HG03025 (cell line): ENCODE results near the gene PLD3.

ENCODE experiments used
- ATAC-seq: cut with Tn5 transposase; IDR thresholded peaks from one replicate; pipeline ENCODE4 v1.9.1; 2021; ENCODE audit warnings: mild to moderate bottlenecking, moderate library complexity; ENCODE audit not compliant: unreplicated experiment, low FRiP score

PLD3 gene

GRCh38 chr19:40411125-40411842, 62.8 kb downstream of the PLD3 start:
- ATAC-seq, result no peak

GRCh38 chr19:40411958-40412499, 63.5 kb downstream of the PLD3 start:
- ATAC-seq, result no peak

- ATAC-seq, result no peak
Measured at GRCh38 chr19:40412866-40413265, 64.4 kb downstream of the PLD3 start.

GRCh38 chr19:40413291-40413845, 64.9 kb downstream of the PLD3 start, which contains the start of gene PRX:
Gene PRX, minus strand, starts transcription at chr19:40413378. Its CDS starts 5,446 bp downstream, at chr19:40407932.
- ATAC-seq, result no peak

- no peak for ATAC-seq
Measured at GRCh38 chr19:40414542-40415535, 66.3 kb downstream of the PLD3 start.

DNA sequence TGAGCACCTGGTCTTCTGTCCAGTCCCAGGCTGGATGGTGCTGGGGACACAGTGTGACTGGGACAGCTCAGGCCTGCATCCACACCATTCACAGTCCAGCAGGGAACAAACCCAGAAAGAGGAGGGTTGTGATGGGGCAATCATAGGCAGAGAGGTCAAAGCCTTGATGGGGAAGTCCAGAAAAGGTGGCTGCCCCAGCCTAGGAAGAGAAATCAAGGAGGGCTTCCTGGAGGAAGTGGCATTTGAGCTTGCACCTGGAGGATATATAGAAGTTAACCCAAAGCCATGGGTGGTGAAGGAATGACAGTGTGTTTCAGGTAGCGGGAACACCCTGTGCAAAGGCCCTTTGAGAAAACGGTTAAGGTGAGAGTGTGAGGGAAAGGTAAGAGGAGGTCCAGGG, 67.3 kb downstream of the PLD3 start:
- ATAC-seq, result no peak

DNA sequence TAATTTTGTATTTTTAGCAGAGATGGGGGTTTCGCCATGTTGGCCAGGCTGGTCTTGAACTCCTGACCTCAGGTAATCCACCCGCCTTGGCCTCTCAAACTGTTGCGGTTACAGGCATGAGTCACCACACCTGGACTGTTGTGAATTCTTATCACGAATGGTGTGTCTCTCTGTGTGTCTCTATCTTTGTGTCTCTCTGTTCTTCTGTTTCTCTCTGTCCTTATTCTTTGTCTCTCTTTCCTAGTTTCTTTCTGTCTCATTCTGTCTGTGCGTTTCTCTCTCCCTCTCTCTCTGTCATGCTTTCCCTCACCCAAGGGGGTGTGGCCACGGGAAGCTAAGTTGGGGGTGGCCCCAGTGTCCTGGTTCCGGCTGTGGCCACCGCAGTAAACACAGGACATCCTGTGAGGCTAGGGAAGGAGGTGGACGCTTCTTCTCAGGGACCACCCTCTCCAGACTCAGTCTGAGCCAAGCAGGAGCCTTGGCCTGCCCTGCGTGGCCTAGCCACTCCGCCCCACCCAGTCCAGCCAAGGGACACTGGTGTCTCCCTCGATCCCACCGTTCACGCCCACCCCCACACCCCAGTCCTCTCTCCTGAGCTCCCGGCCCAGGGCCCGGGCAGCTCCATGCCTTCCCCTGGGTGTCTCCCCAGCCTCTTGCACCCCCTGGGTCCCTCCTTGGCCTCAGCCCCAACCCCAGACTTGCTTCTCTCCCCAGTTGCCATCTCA, 68.6 kb downstream of the PLD3 start:
- ATAC-seq, result no peak

- no peak for ATAC-seq
Measured at GRCh38 chr19:40417643-40417981, 69.1 kb downstream of the PLD3 start.

- no peak for ATAC-seq
Measured at GRCh38 chr19:40418040-40418439, 69.5 kb downstream of the PLD3 start.

DNA sequence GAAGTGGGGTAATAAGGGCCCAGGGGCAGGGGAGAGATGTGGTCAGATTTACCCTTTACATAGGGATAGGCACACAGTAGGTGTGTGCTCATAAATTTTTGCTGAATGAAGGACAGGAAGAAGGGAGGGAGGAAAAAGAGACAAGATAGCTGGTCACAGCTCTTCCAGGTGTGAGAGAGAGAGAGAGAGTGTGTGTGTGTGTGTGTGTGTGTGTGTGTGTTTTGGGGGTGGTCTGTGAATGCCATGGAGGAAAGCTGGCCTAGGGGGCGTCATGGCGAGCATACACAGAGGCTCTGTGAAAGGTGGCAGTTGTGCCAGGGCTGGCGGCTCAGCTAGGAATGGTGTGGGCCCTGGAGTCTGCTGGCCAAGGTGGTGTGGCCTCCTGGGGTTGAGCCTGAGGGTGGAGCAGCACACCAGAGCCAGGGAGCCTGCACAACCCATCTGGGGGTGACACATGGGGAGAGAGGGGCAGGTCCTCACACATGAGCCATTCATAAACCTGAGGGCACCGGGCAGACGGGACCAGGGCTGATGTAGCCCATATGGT, 70.6 kb downstream of the PLD3 start:
- ATAC-seq, result no peak

DNA sequence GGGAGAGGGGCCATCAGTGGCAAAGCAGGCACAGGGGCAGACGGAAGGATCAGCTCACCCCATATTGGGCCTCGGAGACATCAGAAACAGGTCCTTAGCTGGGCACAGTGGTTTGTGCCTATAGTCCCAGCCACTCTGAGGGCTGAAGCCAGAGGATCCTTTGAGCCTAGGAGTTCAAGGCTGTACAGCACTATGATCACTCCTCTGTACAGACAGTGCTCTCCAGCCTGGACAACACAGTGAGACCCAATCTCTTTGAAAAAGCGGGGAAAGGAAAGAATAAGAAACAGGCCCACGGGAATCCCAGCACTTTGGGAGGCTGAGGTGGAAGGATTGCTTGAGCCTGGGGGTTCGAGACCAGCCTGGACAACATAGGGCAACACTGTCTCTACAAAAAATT, 71.3 kb downstream of the PLD3 start:
- ATAC-seq, result no peak

DNA sequence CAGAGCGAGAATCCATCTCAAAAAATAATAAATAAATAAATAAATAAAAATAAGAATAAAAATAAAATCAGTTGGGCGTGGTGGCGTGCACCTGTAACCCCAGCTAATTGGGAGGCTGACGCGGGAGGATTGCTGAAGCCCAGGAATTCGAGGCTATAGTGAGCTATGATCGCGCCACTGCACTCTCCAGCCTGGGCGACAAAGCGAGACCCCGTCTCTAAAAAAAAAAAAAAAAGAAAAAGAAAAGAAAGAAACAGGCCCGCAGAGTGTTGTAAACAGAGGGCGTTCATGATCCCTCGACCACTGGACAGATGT, 71.9 kb downstream of the PLD3 start:
- ATAC-seq, result no peak

DNA sequence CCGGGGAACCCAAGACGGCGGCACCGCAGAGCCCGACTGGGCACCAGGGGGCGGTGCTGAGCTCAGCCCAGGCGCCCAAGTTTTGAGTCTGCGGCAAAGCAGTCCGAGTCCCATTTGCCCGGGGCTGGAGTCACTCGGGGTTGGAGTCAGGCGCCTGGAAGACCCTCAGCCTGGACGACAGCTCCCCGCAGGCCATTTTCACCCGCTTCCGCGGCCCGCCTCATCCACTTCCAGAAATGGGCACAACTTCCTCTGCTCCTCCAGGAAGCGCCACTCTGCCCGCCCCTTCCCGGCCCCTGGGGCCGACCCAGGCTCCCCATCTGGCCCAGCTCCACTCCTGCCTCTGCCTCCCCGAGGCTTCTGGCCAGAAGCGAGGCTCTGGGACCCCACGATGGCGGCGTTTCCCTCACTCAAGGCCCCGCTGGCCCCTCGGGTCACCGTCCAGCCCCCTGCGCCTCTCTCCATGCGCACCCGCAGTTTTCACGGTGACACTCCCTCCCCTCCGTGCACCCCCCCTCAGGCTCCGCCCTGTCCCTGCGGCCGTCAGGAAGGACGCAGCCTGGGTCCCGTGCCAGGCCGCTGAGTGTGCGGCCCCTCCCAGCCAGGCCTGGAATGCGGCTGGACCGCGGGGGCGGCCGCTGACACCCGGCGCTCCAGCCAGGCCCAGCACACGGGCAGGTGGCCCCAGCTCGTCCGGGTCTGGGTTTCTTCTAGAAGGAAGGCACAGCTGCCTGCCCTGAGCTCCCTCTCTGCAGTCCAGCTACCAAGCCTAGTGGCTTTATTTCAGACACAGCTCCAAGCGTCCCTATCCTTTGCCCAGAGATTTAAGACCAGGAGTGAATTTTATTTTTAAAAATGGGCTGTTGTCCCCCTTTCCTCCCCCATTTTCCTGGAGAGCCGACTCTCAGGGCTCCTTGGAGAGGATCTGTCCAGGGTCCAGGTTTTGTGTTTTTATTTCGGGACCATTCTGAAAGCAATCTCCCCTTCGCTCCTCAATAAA, 72.6 kb downstream of the PLD3 start:
- no peak for ATAC-seq

GRCh38 chr19:40421993-40422747, 73.7 kb downstream of the PLD3 start:
- no peak for ATAC-seq

DNA sequence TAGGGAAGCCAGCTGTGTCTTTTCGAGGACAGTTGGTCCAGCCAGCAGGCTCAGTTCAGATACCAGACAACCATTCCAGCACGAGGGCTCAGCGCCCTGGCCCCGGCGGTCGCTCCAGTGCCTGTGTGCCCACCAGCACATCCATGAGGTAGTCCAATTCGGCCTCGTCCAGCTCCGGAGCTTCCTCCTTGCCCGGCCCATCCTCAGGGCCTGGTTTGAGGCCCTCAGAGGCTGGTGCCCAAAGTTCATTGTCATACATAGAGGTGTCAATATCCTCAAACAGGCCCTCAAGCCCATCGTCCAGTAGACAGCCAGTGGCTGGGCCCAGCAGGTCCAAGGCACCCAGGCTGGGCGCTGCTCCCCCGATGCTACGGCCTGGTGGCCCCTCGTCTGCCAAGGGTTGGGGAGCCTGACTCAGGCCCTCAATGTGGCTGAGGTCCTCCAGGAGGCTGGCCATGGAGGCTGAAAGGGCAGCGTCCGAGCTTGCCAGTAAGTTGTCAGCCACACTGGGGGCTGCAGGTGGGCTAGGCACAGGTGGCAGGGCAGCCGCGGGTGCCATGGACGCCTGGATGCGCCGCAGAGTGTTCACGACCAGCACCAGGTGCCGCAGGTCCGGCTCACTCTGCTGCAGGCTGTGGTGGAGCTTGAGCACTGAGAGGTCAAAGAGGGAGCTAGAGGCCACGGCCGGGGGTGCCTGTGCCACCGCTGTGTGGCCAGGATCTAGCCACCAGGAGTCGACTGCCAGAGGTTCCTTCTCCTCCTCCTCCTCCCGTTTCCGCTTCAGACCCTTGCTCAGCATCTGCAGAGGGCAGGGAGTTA, 74.5 kb downstream of the PLD3 start:
- no peak for ATAC-seq

GRCh38 chr19:40423938-40424337, 75.4 kb downstream of the PLD3 start:
- ATAC-seq, result no peak

DNA sequence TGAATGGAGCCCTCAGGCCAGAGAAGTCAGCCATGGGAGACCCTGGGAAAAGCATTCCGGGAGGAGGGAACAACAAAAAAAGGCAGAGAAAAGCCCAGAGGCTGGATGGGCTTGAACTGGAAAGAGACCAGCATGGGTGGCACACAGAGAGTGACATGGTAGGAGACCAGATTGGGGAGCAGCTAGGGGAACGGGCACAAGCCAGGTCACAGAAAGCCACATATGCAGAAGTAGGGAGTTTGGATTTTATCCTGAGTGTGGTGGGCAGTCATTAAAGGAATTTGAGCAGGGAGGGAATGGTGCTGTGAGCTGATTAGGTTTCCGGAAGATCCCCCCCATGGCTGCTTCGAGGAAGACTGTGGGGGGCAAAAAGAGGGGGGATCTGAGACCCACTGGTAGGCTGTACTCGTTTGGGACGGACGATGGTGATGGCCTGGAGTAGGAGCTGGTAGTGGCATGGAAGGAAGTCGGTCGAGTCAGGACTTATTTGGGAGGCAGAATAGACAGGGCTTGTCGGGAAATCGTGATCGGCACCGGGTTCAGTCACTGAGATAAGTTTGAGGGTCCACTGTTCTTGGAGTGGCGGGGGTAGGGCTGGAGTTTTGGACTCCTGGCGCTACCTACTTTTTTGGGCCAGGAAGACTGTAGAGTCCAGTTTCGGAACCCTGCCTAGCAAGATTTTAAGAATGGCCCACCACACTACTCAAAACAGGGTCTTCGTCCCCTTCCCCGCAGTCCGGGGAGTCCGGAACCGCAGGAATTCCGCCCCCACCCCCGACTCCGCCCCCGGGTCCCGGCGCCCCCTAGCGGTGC, 76.3 kb downstream of the PLD3 start:
- no peak for ATAC-seq
